Omental fat pad (tissue), 4 donors: ENCODE results near the gene GPR151. TPM values are rescaled to one million over a fixed set of nuclear protein-coding genes. Genes with fewer than 3 reads are reported as not detected.

Source experiments
- ATAC-seq: fragments of 150-250 bp; one replicate; pipeline ENCODE4 v1.9.1; 2016; ENCODE audit warnings: mild to moderate bottlenecking, moderate library complexity; ENCODE audit not compliant: low FRiP score
- DNase-seq: peaks from one replicate; pipeline ENCODE4 v3.0.0-alpha.2; 2019; ENCODE audit warnings: low spot score
- CTCF ChIP-seq, 3 donors: fragments of 450-650 bp; IDR thresholded peaks; one replicate each; pipeline ENCODE4 v1.5.1; 2016 to 2017; ENCODE audit warnings: antibody characterized with exemption in 3 of 3, mild to moderate bottlenecking in 3 of 3, moderate library complexity in 2 of 3
- total RNA-seq, 4 donors: library from RNA; depleted of rRNA; stranded (reverse); fragments of >200 nt; gene quantifications; one replicate each; pipeline ENCODE4 v1.1.0, GENCODE V29; 2016

GPR151 gene
- total RNA-seq, 4 donors from 2014 or later: not detected

GRCh38 chr5:146521403-146522106 is 5.6 kb upstream of the GPR151 start:
- no peak for DNase-seq
- no peak for ATAC-seq
- TF ChIP-seq CTCF (IDR thresholded peaks at IDR 0.05): no peak

GRCh38 chr5:146520731-146521130 is 4.7 kb upstream of the GPR151 start:
- ATAC-seq (no peak), DNase-seq (no peak)
- TF ChIP-seq CTCF (IDR thresholded peaks at IDR 0.05): no peak

- no peak for TF ChIP-seq CTCF (IDR thresholded peaks at IDR 0.05)
- no peak for DNase-seq
- ATAC-seq: no peak
Measured at GRCh38 chr5:146519554-146519953, 3.6 kb upstream of the GPR151 start.

- DNase-seq (no peak), ATAC-seq (no peak)
- no peak for TF ChIP-seq CTCF (IDR thresholded peaks at IDR 0.05)
Measured at GRCh38 chr5:146515473-146516150, 378 bp downstream of the GPR151 start.

GRCh38 chr5:146514575-146514974 is 1.4 kb downstream of the GPR151 start:
- ATAC-seq (no peak), DNase-seq (no peak)
- TF ChIP-seq CTCF (IDR thresholded peaks at IDR 0.05): no peak

GRCh38 chr5:146513462-146513861 is 2.5 kb downstream of the GPR151 start:
- DNase-seq (no peak), ATAC-seq (no peak)
- TF ChIP-seq CTCF (IDR thresholded peaks at IDR 0.05): no peak
